Common myeloid progenitor, CD34-positive (primary cell): ENCODE measurements around the gene ICAM3.
A peak's percentile ranks its signal among the peaks of the same experiment; 100 is the strongest.

ENCODE experiments used
- CTCF ChIA-PET: fragments of 350-600 bp; sonication (Branson Sonifier 250); formaldehyde crosslinking; loops from one replicate; lab custom pipeline; 2021; ENCODE audit warnings: antibody characterized with exemption; lab: Charles Lee
- POLR2A ChIA-PET: fragments of 350-600 bp; sonication (Branson Sonifier 250); formaldehyde crosslinking; loops from one replicate; lab custom pipeline; 2021; ENCODE audit warnings: antibody characterized with exemption; lab: Charles Lee
- DNase-seq, 3 donors: peaks; one replicate each; pipeline versions ENCODE4 v3.0.0 to v3.0.0-alpha.2; 2013
- H3K27ac ChIP-seq, 2 experiments: 1 replicate in 1 of 2; 2 replicates in 1 of 2; pipeline ENCODE4 v1.7.0; 2013; ENCODE audit warnings: inconsistent platforms in 2 of 2, low read length in 2 of 2, mild to moderate bottlenecking in 2 of 2, low read depth in 1 of 2, moderate library complexity in 1 of 2; ENCODE audit not compliant: severe bottlenecking in 2 of 2, insufficient read depth in 1 of 2, poor library complexity in 1 of 2
- H3K27me3 ChIP-seq, 5 experiments: replicated peaks in 2 of 5; 1 replicate in 3 of 5; 2 replicates in 2 of 5; pipeline versions ENCODE4 v1.6.1 to v1.7.0; 2013; ENCODE audit warnings: low read length in 4 of 5, mild to moderate bottlenecking in 2 of 5, moderate library complexity in 2 of 5, inconsistent platforms in 1 of 5; ENCODE audit not compliant: insufficient read depth in 5 of 5, control insufficient read depth in 4 of 5
- H3K36me3 ChIP-seq, 4 experiments: 1 replicate in 2 of 4; 2 replicates in 2 of 4; pipeline versions ENCODE4 v1.6.1 to v1.7.0; 2013; ENCODE audit warnings: low read length in 3 of 4, control low read depth in 1 of 4, mild to moderate bottlenecking in 1 of 4; ENCODE audit not compliant: control insufficient read depth in 4 of 4, insufficient read depth in 4 of 4
- H3K4me1 ChIP-seq, 4 experiments: 1 replicate in 3 of 4; 2 replicates in 1 of 4; pipeline versions ENCODE4 v1.6.1 to v1.7.1; 2013; ENCODE audit warnings: low read length in 3 of 4, mild to moderate bottlenecking in 3 of 4, control low read depth in 1 of 4, inconsistent platforms in 1 of 4, moderate library complexity in 1 of 4; ENCODE audit not compliant: control insufficient read depth in 4 of 4, insufficient read depth in 4 of 4; ENCODE audit errors: control extremely low read depth in 1 of 4
- H3K4me3 ChIP-seq, 7 experiments: 1 replicate in 4 of 7; 2 replicates in 3 of 7; pipeline versions ENCODE4 v1.5.1 to v1.7.0; 2013; ENCODE audit warnings: mild to moderate bottlenecking in 7 of 7, low read length in 6 of 7, moderate library complexity in 6 of 7, inconsistent platforms in 2 of 7, low read depth in 2 of 7, control low read depth in 1 of 7; ENCODE audit not compliant: insufficient read depth in 4 of 7, control insufficient read depth in 1 of 7; ENCODE audit errors: extremely low read depth in 1 of 7
- H3K9me3 ChIP-seq, 5 experiments: 1 replicate in 4 of 5; 2 replicates in 1 of 5; pipeline versions ENCODE4 v1.6.1 to v1.7.1; 2013; ENCODE audit warnings: low read length in 4 of 5, mild to moderate bottlenecking in 2 of 5, inconsistent platforms in 1 of 5, low read depth in 1 of 5, moderate library complexity in 1 of 5; ENCODE audit not compliant: control insufficient read depth in 4 of 5, insufficient read depth in 2 of 5; ENCODE audit errors: control extremely low read depth in 1 of 5
- WGBS: methylation state at CpG from one replicate; pipeline ENCODE4 v1.1.5; 2013; ENCODE audit not compliant: insufficient coverage; 5-methylcytosine and 5-hydroxymethylcytosine counted together

The ICAM3 gene

GRCh38 chr19:10315335-10316214 lies 23.8 kb downstream of the ICAM3 start, which contains the start of gene FDX2:
Gene FDX2 (minus strand): TSS chr19:10316015. CDS start chr19:10315996, 19 bp downstream.
- 1% methylated on average over 43 of the region's 55 CpGs for WGBS
- peak within 1 kb of the TSS; percentile 47 to 94 (median 88) for H3K4me3 ChIP-seq

GRCh38 chr19:10309423-10309822 lies 30.0 kb downstream of the ICAM3 start, which contains the start of gene ZGLP1:
Gene ZGLP1 (minus strand): TSS chr19:10309815.
- Histone ChIP-seq H3K9me3 (no peaks in the 10 kb centered on the region), H3K4me1 (peaks cover 0 to 22% (median 17%) of the 10 kb centered on the region in 4 experiments), H3K4me3 (no peak within 1 kb of the TSS), H3K36me3 (peaks cover 0 to 8% (median 1%) of the 10 kb centered on the region in 4 experiments), H3K27me3 (no peaks in the 10 kb centered on the region), H3K27ac (no peak within 1 kb of the TSS)
- ChIA-PET CTCF (no interaction called here), POLR2A (no interaction called here)
- 94% methylated on average over 13 of the region's 24 CpGs for WGBS
- DNase-seq = no peak

More at GRCh38 chr19:10315335-10316214, 23.8 kb downstream of the ICAM3 start, which contains the start of gene FDX2:
- no peaks in the 10 kb centered on the region for H3K27me3 ChIP-seq
- peaks cover 9 to 43% (median 25%) of the 10 kb centered on the region in 4 experiments for H3K36me3 ChIP-seq
- H3K4me1 ChIP-seq = peaks cover 0 to 14% (median 8%) of the 10 kb centered on the region in 4 experiments
- H3K9me3 ChIP-seq = no peaks in the 10 kb centered on the region
- POLR2A ChIA-PET = interaction anchor here (0.8 kb wide), 1 partner anchor 65 kb away, joined by 3 read pairs; the partner anchor contains the start of gene TYK2
- peak; percentile 72 to 79 (median 75) for DNase-seq
- H3K27ac ChIP-seq = peak within 1 kb of the TSS in 1 of 2 experiments; percentile 66
- CTCF ChIA-PET = interaction anchor here (0.5 to 1.3 kb wide), 4 partner anchors 14 to 73 kb away, joined by 3 to 5 read pairs (median 3); partner anchors contain the start of gene ICAM1

- Histone ChIP-seq H3K36me3 (peaks cover 0 to 6% (median 1%) of the 10 kb centered on the region in 4 experiments), H3K27ac (no peak overlapping the region), H3K4me3 (no peak overlapping the region), H3K4me1 (peaks cover 0 to 41% (median 40%) of the 10 kb centered on the region in 4 experiments), H3K27me3 (no peaks in the 10 kb centered on the region), H3K9me3 (no peaks in the 10 kb centered on the region)
- DNase-seq = no peak
- ChIA-PET CTCF (interaction anchor here (0.7 to 2.5 kb wide), 10 partner anchors 10 to 46 kb away, joined by 3 to 10 read pairs (median 6); partner anchors contain the start of genes ICAM1 and ICAM5), POLR2A (interaction anchor here (1.1 kb wide), 1 partner anchor 28 kb away, joined by 3 read pairs; no protein-coding TSS in a partner anchor)
- WGBS = no CpG with 5 or more reads among the region's 5 CpGs
These were observed 33.1 kb downstream of the ICAM3 start for GRCh38 chr19:10306327-10306726.

- H3K27me3 ChIP-seq = no peaks in the 10 kb centered on the region
- peaks cover 0 to 52% (median 46%) of the 10 kb centered on the region in 4 experiments for H3K4me1 ChIP-seq
- ChIA-PET POLR2A (interaction anchor here (1.1 kb wide), 1 partner anchor 27 kb away, joined by 3 read pairs; no protein-coding TSS in a partner anchor), CTCF (interaction anchor here (0.7 to 2.5 kb wide), 13 partner anchors 9 to 112 kb away, joined by 3 to 11 read pairs (median 5); partner anchors contain the start of genes ICAM1 and ICAM5)
- H3K27ac ChIP-seq = peak overlapping the region in 1 of 2 experiments; percentile 58
- H3K9me3 ChIP-seq = no peaks in the 10 kb centered on the region
- peaks cover 0 to 5% (median 1%) of the 10 kb centered on the region in 4 experiments for H3K36me3 ChIP-seq
- peak overlapping the region in 4 of 7 experiments; percentile 10 to 52 (median 38) for H3K4me3 ChIP-seq
- peak; percentile 61 to 76 (median 71) for DNase-seq
- WGBS = 34% methylated on average over 15 of the region's 17 CpGs
These were observed 34.2 kb downstream of the ICAM3 start for GRCh38 chr19:10305139-10305806.

- ChIA-PET POLR2A (interaction anchor here (0.6 to 1.5 kb wide), 7 partner anchors 10 to 80 kb away, joined by 3 to 12 read pairs (median 3); partner anchors contain the start of genes ICAM1, ICAM5, RAVER1 and TYK2), CTCF (interaction anchor here (0.6 to 2.6 kb wide), 9 partner anchors 11 to 117 kb away, joined by 3 to 21 read pairs (median 6); partner anchors contain the start of genes ICAM1, ICAM4 and ICAM5)
- peaks cover 0 to 19% (median 11%) of the 10 kb centered on the region in 5 experiments for H3K27me3 ChIP-seq
- DNase-seq = peak; percentile 80 to 96 (median 94)
- no peaks in the 10 kb centered on the region for H3K9me3 ChIP-seq
- H3K4me1 ChIP-seq = peaks cover 5 to 72% (median 56%) of the 10 kb centered on the region in 4 experiments
- H3K36me3 ChIP-seq = peaks cover 0 to 2% (median 0%) of the 10 kb centered on the region in 4 experiments
- peak overlapping the region; percentile 59 to 82 for H3K27ac ChIP-seq
- H3K4me3 ChIP-seq = peak overlapping the region in 4 of 7 experiments; percentile 6 to 43 (median 28)
- 9% methylated on average over 9 of the region's 14 CpGs for WGBS
These were observed 39.6 kb downstream of the ICAM3 start for GRCh38 chr19:10299545-10300458.
